Renal pelvis (tissue), 4 donors: ENCODE measurements around the gene P3H4. TPM values are rescaled to one million over a fixed set of nuclear protein-coding genes. Genes with fewer than 3 reads are reported as not detected.
A peak's percentile ranks its signal among the peaks of the same experiment; 100 is the strongest.
"Not testable (repeated sequence)": the region's sequence is repeated elsewhere in the genome, so short reads cannot be mapped to it uniquely, and the experiment has no call there.

ENCODE experiments used
- DNase-seq: peaks from one replicate; pipeline ENCODE4 v3.0.0-alpha.2; 2013
- polyA plus RNA-seq, 3 donors: library from polyadenylated mRNA; unstranded; fragments of 120-200 nt; gene quantifications; one replicate each; pipeline ENCODE4 v1.2.1, GENCODE V29; 2013; ENCODE audit not compliant: insufficient read length in 3 of 3

P3H4 gene
- polyA plus RNA-seq, 3 donors: 43.4 to 48.8 (median 44.8) TPM

DNA sequence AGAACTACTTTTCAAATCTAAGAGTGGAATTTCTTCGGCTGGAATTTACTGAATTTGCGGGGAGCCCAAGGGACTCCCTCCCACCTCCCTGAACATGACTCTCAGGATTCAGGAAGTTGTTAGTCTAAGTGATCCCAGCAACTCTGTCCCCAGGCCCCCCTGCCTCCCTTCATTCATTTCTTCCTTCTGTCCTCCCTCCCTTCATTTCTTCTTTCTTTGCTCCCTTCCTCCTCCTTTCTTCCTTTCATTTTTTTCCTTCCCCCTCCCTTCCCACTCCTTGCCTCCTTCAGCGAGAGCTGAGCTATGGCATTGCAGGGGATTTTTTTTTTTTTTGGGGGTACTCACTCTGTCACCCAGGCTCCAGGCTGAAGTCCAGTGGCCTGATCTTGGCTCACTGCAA lies 14.4 kb downstream of the P3H4 start:
- no peak for DNase-seq

DNA sequence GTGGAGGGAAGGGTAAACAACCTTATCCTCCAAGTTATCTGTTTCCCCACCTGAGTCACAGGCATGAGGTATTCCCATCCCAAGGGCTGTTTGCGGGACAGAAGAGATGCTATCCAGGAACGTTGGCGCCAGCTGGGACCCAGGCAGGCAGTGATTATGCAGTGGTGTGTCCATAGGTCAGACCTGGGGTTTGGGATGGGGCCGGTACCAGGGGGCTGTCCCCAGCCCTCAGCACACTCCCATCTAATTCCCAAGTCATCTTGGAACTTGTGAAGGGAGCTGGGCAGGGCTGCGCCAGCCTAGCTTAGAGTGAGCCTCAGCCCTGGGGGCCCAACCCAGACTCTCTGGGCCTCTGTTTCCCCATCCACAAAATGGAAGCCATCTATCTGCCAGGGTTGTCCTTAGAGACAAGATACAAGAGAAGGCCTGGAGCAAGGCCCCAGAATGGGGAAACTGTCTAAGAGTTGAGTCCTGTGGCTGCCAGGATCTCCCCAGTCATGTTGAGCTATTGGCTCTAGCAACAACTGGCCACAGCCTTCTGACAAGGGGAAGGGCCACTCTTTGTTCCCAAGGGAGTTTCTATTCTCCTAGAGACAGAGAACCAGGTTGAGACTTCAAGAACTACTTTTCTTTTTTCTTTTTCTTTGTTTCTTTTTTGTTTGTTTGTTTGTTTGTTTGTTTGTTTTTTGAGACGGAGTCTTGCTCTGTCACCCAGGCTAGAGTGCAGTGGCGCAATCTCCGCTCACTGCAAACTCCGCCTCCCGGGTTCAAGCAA lies 15.4 kb downstream of the P3H4 start:
- DNase-seq: no peak

DNA sequence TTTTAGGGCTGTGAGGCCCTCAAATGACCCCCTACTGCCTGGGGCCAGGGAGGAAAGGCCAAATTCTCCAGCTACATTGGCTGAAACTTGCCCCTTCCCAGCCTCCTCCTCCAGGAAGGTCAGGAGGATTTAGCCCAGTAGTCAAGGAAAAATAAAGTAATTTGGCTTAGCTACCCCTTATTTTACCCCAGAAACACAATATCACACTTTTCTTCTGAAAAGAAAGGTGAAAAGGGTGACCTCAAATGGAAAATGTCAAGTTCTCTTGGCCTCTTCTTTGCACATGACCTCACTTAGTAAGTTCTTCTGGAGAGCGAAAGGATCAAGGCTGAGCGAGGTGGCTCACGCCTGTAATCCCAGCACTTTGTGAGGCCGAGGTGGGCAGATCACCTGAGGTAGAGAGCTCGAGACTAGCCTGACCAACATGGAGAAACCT lies 17.2 kb downstream of the P3H4 start:
- DNase-seq: no peak

DNA sequence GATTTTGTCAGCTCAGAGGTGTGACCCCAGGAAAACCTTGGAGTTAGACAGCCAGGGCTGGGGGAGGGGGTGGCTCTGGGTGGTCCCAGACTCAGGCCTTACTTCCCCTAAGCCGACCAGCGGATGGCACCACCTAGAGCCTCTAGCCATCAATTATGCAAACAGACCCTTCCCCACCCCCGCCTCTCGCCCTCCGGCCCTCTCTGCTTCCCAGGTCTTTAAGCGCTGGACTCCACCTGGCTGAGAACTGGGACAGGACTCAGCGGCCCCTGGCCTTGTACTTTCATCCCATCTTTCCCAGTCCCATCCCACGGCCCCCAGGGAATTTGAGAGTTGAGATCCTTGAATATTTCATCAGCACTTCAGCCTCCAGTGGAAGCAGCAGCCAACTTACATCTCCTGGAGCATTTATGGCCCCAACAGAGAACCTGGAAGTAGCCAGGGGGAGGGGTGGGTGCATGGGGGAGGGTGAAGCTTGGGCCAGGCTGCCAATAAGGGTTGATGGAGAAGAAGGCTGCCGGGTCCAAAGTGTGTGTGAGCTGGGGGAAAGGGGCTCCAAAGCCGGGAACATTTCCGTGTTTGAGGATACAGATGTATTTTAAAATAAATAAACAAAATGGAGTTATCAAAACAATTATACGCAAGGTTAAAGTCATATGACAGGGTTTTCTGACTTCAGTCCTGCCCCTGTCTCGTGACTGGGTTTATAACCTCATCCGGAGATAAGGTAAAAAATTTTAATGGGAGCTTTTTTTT lies 17.8 kb downstream of the P3H4 start:
- DNase-seq: peak; percentile 38

DNA sequence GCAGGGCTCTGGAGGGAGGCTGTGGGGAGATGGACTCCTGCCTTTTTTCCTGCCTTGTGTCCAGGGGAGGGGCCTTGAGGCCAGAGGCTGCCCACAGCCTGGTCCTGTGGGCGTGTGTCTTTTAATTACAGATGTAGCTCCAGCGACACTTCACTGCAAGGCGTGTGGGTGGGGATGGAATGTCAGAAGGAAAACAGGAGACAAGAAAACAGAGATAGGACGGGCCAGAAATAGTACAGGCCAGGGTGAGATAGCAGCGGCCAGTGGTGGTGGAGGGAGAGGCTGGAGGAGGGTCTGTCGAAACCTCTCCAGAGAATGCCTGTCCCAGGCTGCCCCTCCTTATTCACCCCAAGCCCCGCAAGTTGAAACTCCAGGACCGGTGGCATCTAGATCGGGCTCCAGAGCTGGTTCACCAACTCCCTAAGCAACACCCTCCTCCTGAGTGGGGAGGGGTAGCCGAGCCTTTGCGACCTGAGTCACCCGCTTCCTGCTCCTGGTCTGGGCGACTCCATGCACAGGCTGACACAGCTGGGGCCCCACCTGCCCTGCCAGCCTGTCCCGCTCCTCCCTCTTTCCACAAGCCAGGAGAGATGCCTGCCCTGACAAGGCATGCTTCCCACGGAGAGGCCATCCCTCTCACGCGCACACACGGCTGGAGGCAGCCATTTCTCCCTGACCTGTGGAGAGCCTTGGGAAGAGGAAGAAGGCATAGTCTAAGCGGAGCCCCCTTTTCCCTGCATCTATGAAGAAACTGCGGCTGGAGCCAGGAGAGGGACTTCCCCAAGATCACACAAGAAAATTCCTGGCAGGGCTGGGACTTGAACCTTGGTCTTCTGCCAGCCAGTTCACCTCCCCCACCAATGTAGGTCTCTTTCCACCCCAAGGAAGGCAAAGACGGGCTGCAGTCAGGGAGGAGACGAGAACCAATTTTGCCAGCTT lies 18.6 kb downstream of the P3H4 start:
- DNase-seq: peak; percentile 64

DNA sequence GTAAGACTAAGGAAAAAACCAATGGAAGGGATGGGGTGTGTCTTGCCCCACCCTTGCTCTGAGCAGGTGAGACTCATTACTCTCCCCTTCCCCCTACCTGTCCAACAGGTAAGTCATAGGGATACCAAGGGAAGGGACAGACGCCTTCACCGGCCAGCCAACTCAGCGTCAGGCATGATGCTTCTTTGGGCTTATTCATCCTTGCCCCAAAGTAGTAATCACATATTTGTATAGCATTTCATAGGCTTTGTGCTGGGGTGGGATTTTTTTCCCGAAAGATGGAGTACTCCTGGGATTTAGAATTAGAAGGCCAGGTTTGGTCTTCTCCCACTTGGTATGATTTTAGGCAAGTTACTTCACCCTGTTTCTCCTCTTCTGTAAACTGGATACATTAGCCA lies 24.7 kb downstream of the P3H4 start:
- no peak for DNase-seq

DNA sequence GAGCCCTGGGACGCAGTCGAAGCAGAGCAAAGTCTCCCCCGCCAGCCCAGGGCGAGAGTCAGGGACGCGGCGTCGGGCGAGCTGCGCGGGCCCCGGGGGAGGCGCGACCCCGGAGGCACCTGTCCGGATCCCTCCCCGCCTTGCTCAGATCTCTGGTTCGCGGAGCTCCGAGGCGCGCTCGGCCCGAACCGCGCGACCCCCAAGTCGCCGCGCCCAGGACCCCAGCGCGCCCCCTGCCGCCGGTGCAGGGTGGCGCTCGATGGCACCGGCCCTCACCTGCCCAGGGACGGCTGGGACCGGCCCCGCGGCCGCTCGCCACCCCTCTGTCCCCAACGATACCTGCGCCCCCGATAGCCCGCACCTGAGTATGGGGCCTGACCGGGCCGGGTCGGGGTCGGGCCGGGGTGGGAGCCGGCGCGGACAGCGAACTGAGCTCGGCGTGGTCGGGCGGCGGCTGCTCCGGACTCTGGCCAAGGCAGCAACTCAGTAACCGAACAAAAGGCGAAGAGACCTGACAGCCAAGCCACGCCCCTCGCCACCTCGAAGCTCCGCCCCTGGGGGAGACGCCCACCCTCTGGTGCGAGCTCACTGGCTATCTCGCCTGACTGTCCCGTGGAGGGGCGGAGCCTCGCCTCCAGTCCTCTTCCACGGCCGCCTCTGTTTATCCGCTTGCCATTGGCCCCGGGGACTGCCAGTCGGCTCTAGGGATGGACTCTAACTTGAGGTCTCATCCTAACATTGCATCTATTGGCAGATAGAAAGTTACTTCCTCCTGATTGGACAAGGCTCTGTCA lies 25.3 kb downstream of the P3H4 start, which contains the start of gene JUP:
Gene JUP (minus strand): TSS at position 485 of the 794 bp plus-strand sequence. CDS start 14,857 bp downstream, outside the sequence.
- peak; percentile 100 for DNase-seq

DNA sequence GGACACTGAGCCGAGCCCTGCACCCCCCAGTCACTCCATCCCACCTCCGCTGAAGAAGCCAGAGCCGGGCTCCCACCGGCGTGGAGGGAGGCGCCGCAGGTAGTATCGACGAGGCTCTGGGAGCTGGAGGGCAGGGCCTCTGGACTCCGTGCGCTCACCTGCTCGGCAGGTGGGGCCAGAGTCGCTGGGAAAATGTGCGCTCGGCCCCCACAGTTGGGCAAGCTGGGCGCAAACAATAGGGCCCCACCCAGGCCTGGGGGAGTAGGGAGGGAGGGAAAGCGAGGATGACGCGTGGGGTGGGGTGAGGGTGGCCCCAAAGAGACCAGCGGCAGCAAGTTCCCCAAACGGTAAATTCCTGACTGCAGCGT lies 25.9 kb downstream of the P3H4 start:
- no peak for DNase-seq

DNA sequence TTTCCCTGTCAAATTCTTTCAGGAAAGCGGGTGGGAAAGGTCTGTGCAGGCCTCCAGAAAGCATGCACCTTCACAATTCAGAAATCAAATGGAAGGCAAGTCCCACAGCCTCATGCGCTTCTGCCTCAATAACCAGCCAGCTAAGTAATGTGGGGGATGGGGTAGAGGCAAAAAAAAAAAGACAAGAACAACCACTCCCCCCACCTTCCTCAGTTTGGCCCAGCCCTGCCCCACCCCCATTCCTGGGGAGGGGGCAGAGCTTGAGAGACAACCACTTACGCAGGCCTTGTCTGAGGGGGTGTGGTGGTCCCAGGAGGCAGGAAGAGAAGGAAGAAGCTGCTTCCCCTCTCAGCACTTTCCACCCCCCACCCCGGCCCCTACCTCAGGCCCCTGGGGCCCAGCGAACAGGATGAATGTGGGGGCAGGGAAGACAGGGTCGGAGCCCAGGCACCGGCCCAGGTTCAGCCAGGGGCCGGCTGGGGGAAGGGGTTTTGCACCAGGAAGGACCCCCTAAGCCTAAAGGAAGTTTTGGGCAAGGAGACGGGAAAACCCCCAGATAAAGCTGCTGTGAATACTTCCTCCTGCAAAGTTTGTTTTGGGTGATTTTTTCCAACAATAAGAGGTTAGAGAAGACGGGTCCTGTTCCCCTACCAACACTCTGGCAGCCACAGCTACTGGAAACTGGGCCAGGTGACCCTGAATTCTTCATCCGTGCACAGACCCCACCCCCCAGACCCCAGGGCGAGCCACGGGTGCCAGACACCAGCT lies 26.5 kb downstream of the P3H4 start:
- DNase-seq: peak; percentile 81

DNA sequence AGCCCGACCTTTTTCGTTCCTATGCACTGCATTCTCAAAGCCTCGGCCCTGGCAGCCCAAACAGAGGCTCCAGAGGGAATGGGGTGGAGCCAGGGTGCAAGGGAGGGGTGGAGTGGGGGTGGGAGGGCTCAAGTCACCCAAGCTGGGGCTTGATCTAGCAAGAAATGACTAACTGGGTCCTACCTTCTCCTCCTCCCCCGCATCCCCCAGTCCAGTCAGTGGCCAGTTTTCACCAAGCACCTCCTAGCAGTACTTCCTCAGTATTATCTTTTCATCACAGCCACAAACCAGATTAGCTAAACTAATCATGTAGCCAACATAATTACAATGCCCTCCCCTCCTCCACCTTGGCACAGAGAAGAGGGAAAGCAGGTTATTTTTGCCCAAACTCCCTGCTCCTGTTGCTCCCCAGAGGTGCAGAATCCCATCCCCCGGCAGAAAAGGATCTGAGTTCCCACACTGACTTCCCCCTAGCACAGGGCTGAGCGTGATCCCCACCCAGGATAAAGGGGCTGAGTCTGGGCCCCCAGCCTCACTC lies 27.5 kb downstream of the P3H4 start:
- peak; percentile 74 for DNase-seq

DNA sequence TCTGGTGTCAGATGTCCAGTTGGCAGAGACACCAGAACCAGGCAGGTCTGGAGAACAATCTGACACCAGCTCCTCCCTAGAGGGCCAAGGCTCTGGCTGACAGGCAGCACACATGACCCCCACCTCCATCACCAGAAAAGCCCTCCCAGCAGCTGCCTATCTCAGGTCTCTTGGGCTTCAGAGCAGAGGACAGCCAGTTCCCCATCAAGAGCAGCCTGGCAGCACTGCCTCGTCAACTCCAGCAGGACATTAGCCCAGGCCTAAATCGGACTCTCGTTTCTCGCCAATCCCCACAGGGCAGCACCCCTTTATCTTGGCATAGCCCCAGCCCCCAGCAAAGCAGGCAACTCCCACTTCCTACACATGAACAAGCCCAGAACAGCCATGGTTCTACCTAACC lies 29.6 kb downstream of the P3H4 start:
- no peak for DNase-seq

DNA sequence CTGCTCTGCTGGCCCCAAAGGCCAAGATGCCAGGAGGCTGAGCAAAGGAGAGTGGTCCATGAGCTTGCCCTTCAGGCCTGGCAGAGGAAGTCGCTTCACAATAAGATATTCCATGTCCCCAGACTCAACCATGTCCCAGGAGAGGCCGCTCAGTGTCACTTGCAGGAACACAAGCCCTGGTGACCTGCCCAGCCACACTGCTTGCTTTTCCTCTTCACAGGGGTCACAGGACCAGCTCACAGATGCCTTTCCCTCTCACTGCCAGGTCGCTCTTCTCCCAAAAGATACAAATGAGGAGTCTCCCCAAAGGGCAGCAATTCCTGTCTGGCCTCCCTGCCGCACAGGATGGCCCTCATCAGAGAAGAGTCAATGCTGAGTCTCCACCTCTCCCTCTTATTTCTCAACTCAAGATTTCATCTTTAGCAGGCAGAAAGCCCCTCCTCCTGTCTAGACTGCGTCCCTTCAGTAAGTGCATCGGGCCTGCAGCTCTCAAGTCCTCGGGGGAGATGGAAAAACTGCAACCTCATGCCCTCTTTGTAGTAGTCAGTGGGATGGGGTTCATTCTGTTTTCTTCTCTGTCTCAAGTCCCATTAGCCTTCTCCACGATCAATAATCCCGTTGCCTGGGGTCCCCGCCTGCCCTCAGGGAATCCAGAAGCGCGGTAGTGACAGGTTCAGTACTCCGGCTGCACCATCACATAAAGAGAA lies 30.2 kb downstream of the P3H4 start:
- DNase-seq: no peak

DNA sequence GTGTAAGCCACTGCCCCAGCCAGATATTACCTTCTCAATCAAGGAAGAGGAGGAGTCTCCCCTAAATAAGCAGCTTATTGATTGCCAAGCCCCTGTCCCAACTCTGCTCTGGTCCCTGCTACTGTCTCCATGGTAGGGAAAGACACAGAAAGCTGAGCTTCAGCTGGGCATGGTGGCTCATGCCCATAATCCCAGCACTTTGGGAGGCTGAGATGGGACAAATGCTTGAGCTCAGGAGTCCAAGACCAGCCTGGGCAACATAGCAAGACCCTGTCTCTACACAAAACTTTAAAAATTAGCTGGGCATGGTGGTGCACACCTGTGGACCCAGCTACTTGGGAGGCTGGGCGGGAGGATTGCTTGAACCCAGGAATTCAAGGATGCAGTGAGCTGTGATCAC lies 31.8 kb downstream of the P3H4 start:
- no peak for DNase-seq

DNA sequence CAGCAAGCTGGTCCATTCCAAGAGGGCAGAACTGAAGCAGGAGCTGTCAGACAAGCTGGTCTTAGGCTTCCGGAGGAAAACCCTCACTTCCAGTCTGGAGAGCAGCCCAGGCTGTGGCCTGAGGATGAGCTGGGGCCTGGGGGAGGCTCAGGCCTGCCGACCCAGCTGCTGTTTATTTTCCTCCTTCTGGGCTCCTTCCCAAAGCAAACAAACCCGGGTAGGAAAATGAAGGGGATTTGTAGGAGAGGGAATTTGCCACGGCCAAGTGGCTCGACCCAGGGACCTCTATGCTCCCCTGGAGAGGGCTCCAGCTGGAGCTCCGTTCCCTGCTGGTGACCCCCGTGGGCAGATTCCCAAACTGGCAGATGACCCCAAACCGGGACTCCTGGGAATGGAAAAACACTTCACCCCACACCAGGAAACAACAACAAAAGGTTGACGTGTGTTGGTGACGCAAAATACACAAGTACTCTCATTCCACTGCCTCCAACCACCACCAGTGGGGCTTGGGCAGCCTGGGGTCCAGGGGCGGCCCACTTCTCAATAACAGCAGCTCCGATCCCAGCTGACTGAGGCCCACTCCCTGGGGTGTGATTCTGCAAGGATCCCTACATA lies 34.1 kb downstream of the P3H4 start:
- DNase-seq: peak; percentile 80

DNA sequence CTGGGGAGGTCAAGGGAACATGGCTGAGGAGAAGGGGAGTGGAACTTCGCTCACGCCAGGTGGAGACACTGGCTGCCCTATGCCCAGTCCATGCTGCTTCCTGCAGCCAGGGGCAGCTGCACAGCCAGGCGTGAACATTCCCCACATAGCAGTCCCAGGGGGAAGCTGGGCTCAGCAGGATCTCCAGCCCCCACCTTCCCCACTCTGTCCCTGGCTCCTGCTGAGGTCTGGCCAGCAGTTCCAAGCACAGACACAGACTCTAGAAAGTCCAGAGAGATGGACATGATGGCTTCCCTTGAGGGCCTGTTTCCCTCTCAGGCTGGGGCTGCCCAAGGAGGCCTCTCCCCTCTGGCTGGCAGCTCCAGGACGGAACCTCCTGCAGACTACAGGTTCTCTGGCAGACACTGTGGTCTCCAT lies 34.6 kb downstream of the P3H4 start:
- DNase-seq: peak; percentile 72

DNA sequence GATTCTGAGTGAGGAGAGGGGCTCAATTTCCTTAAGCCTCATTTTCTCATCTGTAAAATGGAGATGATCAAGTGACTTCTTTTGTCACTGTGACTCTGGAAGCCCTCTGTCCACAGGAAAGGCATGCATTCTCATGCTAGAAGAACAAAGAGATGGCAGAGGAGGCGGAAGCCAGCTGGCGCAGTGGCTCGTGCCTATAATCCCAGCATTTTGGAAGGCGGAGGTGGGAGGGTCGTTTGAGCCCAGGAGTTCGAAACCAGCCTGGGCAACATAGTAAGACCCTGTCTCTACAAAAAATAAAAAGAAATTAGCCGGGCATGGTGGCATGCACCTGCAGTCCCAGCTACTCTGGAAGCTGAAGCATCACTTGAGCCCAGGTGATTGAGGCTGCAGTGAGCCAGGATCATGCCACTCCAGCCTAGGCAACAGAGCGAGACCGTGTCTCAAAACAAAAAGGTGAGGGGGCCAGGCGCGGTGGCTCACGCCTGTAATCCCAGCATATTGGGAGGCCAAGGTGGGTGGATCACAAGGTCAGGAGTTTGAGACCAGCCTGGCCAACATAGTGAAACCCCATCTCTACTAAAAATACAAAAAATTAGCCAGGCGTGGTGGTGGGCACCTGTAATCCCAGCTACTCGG lies 35.4 kb downstream of the P3H4 start:
- DNase-seq: not testable (repeated sequence)

DNA sequence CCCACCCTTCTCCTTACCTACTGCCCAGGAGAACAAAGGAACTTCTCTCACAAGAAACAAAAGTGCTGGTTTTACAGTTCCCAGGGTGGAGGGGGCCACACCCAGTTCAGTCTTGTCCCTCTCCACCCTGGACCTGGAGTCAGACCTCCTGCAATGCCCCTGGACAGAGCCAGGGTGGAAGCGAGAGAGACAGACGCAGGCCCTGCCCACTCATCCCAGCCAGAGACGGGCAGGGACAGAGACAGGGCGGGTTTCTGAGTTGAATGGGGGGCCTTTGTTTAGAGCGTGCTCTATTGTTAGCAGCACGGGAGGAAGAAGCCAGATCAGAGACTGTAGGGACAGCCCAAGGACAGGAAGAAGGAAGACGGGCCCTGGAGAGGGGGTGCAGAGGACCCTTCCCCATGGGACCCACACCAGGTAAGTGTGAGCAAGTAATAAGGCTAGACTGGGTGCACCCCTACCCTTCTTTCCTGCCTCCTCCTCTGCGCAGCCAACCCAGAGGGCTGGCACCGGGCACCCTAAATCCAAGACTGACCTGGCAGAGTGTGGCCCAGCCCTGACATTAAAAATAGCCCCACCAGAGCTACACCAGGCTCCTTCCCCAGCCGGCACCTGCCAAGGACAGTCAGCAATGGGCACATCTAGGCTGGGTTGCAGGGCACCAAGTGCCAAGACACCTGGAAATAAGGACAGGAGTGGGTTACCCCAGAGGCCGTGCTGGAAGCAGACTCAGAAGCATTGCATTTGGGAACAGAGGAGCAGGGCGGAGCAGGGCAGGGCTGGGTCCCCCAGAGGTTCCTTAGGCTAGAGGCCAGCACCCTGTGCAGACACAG lies 36.1 kb downstream of the P3H4 start:
- DNase-seq: no peak
